T-helper 1 cell treated with Interleukin-12 subunit alpha and Interleukin-12 subunit beta and Interleukin-4 antibody, amounts not matched to agents 30 μg/mL and 1 μg/mL, for 36 hours (primary cell): Measurements from ENCODE around the gene ZC2HC1B.

ENCODE experiments used
- H3K27ac Mint-ChIP-seq: one replicate; pipeline ENCODE4 v1.8.0; 2021; ENCODE audit warnings: mild to moderate bottlenecking, mixed read lengths
- H3K27me3 Mint-ChIP-seq: one replicate; pipeline ENCODE4 v1.8.0; 2021; ENCODE audit warnings: low read depth, mixed read lengths
- H3K36me3 Mint-ChIP-seq: one replicate; pipeline ENCODE4 v1.8.0; 2021; ENCODE audit warnings: low read depth, mixed read lengths
- H3K4me1 Mint-ChIP-seq: one replicate; pipeline ENCODE4 v1.8.0; 2021; ENCODE audit warnings: low read depth, mixed read lengths
- H3K4me3 Mint-ChIP-seq: one replicate; pipeline ENCODE4 v1.8.0; 2021; ENCODE audit warnings: mild to moderate bottlenecking, moderate library complexity, mixed read lengths
- H3K9me3 Mint-ChIP-seq: one replicate; pipeline ENCODE4 v1.8.0; 2021; ENCODE audit warnings: mixed read lengths

ZC2HC1B gene

GRCh38 chr6:143971482-143972205, 107.4 kb downstream of the ZC2HC1B start:
- Mint-ChIP-seq H3K27me3 (peaks cover 15% of the 10 kb centered on the region), H3K27ac (no peak overlapping the region), H3K36me3 (no peaks in the 10 kb centered on the region), H3K9me3 (no peaks in the 10 kb centered on the region), H3K4me1 (no peaks in the 10 kb centered on the region), H3K4me3 (no peak overlapping the region)

- Mint-ChIP-seq H3K4me3 (no peak overlapping the region), H3K9me3 (no peaks in the 10 kb centered on the region), H3K36me3 (no peaks in the 10 kb centered on the region), H3K27ac (no peak overlapping the region), H3K4me1 (peaks cover 2% of the 10 kb centered on the region), H3K27me3 (peaks cover 15% of the 10 kb centered on the region)
These were observed 109.1 kb downstream of the ZC2HC1B start for GRCh38 chr6:143973097-143973966.

- Mint-ChIP-seq H3K9me3 (no peaks in the 10 kb centered on the region), H3K4me1 (peaks cover 2% of the 10 kb centered on the region), H3K27me3 (peaks cover 15% of the 10 kb centered on the region), H3K4me3 (no peak overlapping the region), H3K36me3 (no peaks in the 10 kb centered on the region), H3K27ac (no peak overlapping the region)
These were observed 109.8 kb downstream of the ZC2HC1B start for GRCh38 chr6:143974089-143974488.

- H3K27ac Mint-ChIP-seq, result no peak overlapping the region
- no peak overlapping the region for H3K4me3 Mint-ChIP-seq
- H3K9me3 Mint-ChIP-seq, result no peaks in the 10 kb centered on the region
- peaks cover 3% of the 10 kb centered on the region for H3K27me3 Mint-ChIP-seq
- H3K36me3 Mint-ChIP-seq, result no peaks in the 10 kb centered on the region
- H3K4me1 Mint-ChIP-seq, result peaks cover 2% of the 10 kb centered on the region
These were observed 112.6 kb downstream of the ZC2HC1B start for GRCh38 chr6:143976806-143977349.

GRCh38 chr6:143980921-143981320, 116.6 kb downstream of the ZC2HC1B start:
- Mint-ChIP-seq H3K4me1 (peaks cover 2% of the 10 kb centered on the region), H3K27ac (no peak overlapping the region), H3K9me3 (no peaks in the 10 kb centered on the region), H3K4me3 (no peak overlapping the region), H3K36me3 (no peaks in the 10 kb centered on the region), H3K27me3 (no peaks in the 10 kb centered on the region)

- H3K9me3 Mint-ChIP-seq, result no peaks in the 10 kb centered on the region
- no peak overlapping the region for H3K27ac Mint-ChIP-seq
- no peaks in the 10 kb centered on the region for H3K36me3 Mint-ChIP-seq
- no peak overlapping the region for H3K4me3 Mint-ChIP-seq
- no peaks in the 10 kb centered on the region for H3K27me3 Mint-ChIP-seq
- no peaks in the 10 kb centered on the region for H3K4me1 Mint-ChIP-seq
These were observed 118.7 kb downstream of the ZC2HC1B start for GRCh38 chr6:143982968-143983367.

GRCh38 chr6:143984666-143985065, 120.4 kb downstream of the ZC2HC1B start:
- no peaks in the 10 kb centered on the region for H3K4me1 Mint-ChIP-seq
- H3K27ac Mint-ChIP-seq, result no peak overlapping the region
- no peaks in the 10 kb centered on the region for H3K9me3 Mint-ChIP-seq
- no peaks in the 10 kb centered on the region for H3K27me3 Mint-ChIP-seq
- no peak overlapping the region for H3K4me3 Mint-ChIP-seq
- no peaks in the 10 kb centered on the region for H3K36me3 Mint-ChIP-seq

- Mint-ChIP-seq H3K9me3 (no peaks in the 10 kb centered on the region), H3K4me3 (no peak overlapping the region), H3K36me3 (no peaks in the 10 kb centered on the region), H3K4me1 (no peaks in the 10 kb centered on the region), H3K27me3 (peaks cover 4% of the 10 kb centered on the region), H3K27ac (no peak overlapping the region)
These were observed 122.3 kb downstream of the ZC2HC1B start for GRCh38 chr6:143986463-143987065.
